HG02763 (cell line): ENCODE measurements around the gene OTOP1.
"Not testable (repeated sequence)": the region's sequence is repeated elsewhere in the genome, so short reads cannot be mapped to it uniquely, and the experiment has no call there.

ENCODE experiments used
- ATAC-seq: cut with Tn5 transposase; IDR thresholded peaks from one replicate; pipeline ENCODE4 v1.9.1; 2021; ENCODE audit warnings: mild to moderate bottlenecking, moderate library complexity; ENCODE audit not compliant: unreplicated experiment

OTOP1 gene, protein sequence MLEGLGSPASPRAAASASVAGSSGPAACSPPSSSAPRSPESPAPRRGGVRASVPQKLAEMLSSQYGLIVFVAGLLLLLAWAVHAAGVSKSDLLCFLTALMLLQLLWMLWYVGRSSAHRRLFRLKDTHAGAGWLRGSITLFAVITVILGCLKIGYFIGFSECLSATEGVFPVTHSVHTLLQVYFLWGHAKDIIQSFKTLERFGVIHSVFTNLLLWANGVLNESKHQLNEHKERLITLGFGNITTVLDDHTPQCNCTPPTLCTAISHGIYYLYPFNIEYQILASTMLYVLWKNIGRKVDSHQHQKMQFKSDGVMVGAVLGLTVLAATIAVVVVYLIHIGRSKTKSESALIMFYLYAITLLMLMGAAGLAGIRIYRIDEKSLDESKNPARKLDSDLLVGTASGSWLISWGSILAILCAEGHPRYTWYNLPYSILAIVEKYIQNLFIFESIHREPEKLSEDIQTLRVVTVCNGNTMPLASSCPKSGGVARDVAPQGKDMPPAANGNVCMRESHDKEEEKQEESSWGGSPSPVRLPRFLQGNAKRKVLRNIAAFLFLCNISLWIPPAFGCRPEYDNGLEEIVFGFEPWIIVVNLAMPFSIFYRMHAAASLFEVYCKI

DNA sequence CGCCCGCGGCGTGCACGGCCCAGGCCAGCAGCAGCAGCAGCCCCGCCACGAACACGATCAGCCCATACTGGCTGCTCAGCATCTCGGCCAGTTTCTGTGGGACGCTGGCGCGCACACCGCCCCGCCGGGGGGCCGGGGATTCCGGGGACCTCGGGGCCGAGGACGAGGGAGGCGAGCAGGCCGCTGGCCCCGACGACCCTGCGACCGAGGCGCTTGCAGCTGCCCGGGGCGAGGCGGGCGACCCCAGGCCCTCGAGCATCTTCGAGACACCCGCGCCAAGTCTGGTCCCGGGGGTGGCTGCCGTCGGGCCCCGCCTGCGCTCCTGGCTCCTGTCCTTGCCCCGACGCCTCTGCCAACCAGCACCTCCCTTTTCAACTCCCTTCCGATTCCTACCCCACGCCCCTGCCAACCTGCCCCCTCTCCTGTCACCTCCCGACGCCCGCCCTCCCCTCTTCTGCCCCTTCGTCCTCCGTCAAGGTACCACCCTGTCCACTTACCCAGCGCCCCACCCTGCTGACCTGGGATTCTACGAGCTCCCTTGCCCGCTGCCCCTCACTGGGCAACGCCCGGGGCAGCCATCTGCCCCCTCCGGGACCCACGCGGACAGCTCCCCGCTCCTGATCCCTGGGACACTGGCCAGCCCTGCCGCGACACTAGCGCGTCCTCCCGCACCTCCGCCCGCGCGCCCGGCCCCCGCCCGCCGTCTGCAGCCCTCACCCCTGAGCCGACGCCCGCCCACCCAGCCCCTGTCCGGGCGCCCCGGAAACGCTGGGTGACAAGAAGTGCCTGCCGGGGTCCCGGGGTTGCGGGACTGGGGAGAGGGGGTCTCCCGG, at the start of gene OTOP1:
TSS of gene OTOP1 (minus strand) at position 324 of the 833 bp plus-strand sequence. CDS start at position 259, 65 bp downstream.
- ATAC-seq, result no peak

DNA sequence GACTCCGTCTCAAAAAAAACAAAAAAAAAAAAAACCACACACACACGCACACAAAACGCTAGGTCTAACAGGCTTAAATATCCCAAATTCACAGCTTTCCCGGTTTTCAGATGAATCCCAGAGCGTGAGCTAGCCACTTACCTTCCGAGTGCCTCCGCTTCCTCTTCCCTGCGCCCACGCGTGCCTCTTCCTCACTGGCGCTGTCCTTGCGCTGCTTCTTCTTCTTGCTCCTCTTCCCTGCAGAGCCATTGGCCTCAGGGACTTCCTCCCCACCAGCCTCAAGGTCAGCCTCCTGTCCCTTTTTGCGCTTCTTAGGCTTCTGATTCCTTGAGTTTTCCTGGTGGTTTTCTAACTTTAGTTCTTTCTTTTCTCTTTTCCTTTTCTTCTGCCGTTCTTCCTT, 47.5 kb upstream of the OTOP1 start:
- ATAC-seq, result no peak

DNA sequence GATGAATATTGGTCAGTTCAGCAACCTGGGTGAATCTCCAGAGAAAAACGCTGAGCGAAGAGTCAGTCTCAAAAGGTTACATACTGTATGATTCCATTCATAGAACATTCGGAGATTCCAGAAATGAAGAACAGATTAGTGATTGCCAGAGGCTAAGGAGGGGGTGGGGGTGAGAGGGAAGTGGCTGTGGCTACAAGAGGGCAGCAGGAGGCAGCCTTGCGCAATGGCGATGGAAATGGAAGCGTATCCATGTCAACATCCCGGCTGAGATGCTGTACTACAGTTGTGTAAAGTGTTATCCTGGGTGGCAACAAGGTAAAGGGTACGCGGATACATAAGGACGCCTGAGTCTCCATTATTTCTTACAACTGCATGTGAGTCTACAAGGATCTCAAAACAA, 45.2 kb upstream of the OTOP1 start:
- ATAC-seq, result no peak

DNA sequence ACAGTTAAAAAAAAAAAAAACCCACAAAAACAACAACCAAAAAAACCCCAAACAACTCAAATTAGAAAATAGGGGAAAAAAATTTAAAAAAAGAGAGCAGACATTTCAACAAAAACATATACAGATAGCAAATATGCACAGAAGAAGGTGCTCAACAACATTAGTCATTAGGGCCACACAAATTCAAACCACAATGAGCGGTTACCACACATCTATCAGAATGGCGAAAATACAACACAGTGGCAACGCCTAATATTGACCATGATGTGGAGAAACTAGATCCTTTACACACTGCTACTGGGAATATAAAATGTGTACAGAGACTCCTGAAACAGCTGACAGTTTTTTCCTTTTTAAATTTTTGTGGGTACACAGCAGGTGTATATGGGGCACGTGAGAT, 43.8 kb upstream of the OTOP1 start:
- no peak for ATAC-seq

DNA sequence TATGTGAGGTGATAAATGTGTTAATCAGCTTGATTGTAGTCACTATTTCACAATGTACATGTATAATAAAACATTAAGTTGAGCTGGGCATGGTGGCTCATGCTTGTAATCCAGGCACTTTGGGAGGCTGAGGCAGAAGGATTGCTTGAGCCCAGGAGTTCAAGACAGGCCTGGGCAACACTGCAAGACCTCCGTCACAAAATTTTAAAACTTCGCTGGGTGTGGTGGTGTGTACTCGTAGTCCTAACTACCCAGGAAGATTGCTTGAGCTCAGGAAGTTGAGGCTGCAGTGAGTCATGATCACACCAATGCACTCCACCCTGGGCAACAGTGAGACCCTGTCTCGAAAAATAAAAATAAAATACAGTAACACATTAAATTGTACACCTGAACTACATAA, 43.1 kb upstream of the OTOP1 start:
- ATAC-seq, result no peak

DNA sequence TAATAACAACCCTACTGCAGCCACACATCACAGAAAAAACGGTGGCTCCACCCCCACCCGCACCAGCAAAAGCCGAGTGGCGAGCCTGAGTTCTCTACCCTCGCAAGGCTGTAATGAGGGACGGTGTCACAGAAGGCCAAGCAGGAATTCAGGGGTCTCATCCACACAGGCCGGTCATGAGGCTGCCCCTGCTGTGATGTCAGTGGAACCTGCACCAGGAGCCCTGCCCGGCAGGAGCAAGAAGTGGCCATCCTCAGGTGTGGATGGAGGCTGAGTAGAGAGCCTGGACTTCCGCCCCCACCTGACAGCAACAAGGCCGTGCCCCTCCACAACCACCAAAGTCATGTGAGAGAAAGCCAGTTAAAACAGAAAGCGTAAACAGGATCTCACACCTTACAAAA, 42.6 kb upstream of the OTOP1 start:
- no peak for ATAC-seq

DNA sequence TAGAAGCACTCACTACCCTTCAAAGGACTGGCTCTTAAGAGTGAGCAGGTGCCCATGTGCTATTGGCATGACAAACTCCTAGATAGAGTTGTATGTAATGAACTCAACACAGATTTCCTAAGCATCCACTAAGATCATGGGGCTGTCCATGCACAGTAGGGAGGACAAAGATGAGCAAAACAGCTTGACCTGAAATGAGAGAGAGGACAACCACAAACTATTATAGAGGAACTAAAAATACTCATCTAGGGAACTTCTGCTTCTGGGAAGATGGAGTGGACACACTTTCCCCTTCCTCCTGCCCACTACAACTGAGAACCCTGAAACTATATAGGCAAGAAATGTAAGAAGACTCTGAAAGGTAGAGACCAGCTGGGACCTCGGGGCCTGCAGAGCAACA, 42.0 kb upstream of the OTOP1 start:
- ATAC-seq, result no peak

DNA sequence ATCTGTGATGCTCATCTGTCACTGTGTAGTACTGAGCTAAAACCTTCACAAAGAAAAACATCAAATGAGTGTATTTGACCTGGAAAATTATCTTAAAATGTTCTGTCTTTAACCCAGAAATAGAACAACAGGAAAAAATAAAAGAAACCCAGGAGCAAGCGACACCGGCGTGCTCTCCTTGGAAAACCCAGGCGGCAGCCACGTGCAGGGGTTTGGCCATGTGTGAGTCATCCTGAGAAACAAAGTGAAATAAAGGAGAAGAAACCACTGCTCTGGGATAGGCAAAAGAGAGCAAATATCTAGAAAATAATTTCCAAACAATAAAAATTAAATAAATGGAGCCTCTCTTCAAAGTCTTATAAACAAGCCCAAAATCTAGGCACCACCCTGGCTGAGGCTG, 41.3 kb upstream of the OTOP1 start:
- ATAC-seq, result no peak

DNA sequence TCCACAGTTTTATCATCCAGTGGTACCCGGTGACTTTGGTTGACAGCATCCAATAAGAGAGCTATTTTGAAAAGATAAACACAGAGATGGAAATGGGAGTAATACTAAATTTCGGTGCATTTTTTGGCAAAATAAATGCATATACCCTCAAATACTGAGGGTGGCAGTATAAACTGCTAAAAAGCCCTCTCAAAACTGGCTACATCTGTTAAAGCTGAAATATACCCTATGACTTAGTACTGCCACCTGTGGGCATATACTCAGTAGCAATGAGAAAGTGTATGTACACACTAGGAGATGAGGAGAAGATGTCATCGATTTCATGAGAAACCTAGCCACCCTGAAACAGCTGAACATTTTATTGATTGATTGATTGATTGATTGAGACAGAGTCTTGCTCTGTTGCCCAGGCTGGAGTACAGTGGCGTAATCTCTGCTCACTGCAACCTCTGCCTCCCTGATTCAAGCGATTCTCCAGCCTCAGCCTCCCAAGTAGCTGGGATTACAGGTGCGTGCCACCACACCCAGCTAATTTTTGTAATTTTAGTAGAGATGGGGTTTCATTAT, 33.5 kb upstream of the OTOP1 start:
- ATAC-seq, result no peak

DNA sequence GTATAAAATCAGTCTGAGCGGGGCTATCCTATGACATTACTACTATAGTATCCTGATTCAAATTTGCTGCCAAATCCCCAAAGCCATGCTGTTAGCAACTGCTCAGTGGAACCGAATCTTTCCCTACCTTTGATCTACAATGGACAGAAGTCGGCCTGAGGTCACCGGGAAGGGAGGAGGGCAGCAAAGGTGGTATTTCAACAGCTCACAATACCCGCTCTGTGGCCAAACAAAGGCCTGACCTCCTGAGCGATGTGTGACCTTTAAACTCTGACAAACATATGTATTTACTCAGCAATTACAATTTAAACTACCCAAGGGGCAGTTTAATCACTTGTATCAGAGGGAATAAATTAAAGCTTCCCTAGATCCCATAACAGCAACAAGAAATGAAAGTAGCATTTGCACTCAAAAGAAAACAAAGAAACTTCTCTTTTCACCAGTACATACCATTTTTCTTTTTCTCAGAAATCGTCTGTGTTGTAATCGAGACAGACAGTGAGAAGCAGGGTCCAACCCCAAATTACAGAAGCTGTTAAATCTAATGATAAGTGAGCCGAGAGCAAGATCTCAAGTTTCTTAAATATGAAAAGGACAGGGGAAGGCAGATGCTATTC, 32.9 kb upstream of the OTOP1 start:
- no peak for ATAC-seq

DNA sequence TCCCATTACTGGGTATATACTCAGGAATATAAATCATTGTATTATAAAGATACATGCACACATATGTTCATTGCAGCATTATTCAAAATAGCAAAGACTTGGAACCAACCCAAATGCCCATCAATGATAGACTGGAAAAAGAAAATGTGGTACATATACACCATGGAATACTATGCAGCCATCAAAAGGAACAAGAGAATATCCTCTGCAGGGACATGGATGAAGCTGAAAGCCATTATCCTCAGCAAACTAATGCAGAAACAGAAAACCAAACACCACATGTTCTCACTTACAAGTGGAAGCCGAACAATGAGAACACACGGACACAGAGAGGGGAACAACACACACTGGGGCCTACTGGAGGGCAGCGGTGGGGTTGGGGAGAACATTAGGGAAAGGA, 31.0 kb upstream of the OTOP1 start:
- ATAC-seq, result not testable (repeated sequence)

DNA sequence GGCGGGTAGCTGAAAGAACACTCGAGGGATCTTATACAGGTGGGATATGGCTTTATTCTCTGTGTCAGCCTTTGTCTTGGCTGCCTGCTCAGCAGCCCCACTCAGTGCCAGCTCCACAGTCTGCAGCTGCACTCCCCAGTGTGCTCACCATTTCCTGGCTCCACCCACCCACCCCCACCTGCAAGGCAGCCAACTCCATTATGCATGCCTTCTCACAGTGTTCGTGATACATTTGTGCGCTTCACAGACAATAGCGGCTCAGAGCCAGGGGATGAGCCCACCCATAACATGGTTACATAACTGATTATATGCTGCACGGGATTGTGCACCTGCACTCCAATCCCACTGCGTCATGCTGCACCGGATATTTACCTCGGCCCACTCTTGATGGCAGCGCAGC, 30.1 kb upstream of the OTOP1 start:
- no peak for ATAC-seq

DNA sequence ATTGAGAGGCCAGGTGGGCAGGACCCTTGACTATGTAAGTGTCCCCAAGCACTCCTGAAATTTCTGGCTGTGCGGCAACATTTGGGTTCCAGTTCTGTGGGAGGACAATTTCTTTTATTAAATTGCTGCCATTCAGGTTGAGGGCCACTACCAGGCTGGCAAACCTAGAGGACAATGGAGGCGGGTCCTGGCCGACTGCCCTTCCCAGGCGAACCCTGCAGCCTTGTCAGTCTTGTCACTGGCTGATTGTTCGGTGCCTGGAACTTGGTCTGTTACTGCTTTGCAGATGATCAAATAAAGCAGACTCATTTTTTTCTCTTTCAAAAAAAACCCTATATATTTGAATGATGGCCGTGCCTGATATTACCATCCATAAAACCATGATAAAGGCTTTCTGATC, 27.9 kb upstream of the OTOP1 start:
- ATAC-seq, result no peak

DNA sequence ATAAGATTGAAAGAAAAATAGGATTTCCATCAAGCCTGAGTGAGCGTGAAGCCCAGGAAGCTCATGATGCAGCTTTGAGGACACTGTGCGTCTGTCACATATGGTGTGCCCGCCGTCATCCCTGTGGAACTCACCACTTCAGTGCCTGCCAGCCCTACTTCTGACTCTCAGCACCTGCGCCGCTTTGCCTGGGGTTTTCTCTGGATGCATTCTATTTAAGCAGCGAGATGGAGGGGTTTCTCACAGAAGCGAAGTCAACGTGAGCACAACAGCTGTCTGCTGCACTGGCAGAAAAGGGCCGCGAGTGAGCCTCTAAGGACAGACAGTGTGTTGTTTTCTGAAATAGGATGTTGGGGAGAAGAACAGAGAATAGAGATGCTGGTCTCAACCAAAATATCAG, 27.5 kb upstream of the OTOP1 start:
- no peak for ATAC-seq

DNA sequence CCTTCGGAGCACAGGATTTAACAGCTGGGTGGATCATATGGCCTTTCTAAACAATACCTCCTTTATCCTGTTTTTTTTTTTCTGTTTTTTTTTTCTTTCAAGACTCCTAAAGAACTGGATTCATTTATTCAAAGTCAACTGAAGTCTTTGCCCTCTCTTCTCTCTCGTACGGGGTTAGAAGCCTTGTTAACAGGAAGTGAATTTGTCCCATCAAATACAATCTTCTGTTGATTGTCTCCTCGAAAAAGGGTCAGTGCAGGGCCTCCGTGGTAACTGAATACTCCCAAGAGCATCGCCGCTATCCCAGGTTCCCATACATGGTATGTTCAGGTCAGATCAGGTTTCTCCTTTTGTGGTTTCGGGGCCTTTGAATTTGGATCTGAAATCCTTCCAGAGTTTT, 23.1 kb upstream of the OTOP1 start:
- no peak for ATAC-seq

DNA sequence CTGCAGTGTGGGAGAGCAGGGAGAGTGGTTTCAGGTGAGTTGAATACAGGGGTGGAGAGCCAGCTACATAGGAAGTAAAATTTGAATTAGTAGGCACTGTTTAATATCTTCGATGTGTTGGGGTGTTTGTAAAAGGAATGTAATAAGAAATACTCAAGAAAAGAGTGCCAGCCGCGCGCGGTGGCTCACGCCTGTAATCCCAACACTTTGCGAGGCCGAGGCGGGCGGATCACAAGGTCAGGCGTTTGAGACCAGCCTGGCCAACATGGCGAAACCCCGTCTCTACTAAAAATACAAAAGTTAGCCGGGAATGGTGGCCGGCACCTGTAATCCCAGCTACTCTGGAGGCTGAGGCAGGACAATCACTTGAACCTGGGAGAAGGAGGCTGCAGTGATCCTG, 22.6 kb upstream of the OTOP1 start:
- not testable (repeated sequence) for ATAC-seq

DNA sequence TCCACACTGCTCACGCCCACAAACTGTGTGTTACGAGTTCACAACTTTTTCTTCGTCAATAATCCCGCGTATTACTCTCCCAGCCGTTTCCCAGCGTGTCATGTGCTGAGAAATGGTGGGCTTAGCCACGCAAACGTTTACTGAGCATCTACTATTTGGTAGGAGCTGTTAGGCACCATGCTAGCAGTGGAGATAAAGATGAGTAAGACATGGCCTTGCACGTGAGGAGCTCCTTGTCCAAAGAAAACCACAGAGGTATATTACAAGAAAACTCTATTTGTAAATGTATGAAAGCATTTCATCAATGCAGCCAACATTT, 22.1 kb upstream of the OTOP1 start:
- no peak for ATAC-seq

DNA sequence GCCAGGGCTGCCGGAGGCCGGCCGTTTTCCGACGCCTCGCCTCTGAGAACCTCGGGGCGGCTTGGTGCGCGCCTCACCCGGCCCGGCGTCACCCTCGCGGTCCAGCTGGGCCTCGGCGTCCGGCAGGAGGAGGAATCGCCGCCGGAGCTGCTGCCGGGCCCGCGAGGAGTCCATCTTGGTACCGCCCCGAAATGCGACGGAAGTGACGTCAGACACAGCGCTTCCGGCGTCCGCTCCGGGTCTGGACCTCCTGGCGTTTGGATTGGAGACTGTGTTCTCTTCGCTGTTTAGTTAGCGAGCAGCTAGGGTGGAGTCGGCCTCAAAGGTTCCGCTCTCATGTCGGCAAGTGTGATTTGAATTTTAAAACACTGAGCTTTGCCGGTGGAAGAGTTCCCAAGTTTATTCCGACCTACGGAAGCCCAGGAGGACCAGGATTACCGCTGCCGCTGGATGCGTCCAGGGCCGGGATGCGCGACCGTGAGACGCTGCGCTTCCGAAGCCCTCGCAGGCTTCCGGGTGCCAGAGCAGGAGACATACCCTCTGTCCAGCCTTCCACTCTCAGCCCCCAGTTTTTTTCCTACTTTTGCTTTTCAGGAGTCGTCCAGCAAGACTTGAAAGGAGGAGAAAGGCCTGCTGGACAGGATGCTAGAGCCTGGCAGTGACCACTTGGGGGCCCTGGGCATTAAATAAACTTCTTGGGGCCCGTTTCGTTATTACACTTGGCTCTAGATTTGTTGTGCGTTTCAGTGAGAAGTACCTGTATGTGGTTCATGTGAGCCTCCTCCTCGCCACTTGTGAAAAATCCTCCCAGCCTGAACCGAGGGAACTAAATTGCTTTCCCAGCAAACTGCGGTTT, 21.5 kb upstream of the OTOP1 start, which contains the start of gene TMEM128:
TSS of gene TMEM128 (minus strand) at position 195 of the 856 bp plus-strand sequence. CDS start at position 174, 21 bp downstream.
- ATAC-seq, result peak; percentile 96

DNA sequence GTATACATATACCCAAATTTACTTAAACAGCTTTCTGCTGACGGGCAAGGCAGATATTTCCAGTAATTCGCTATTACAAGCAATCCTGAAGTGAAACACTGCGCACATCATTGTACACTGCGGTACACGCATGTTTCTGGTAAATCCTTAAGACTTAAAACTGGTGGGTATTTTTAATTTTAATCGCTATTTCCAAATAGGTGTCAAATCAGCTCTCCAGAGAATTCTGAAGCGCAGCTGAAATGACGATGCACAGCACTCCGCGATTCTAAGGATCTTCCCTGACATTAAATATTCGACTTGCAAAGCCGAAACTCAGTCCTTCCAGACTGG, 20.9 kb upstream of the OTOP1 start:
- no peak for ATAC-seq

DNA sequence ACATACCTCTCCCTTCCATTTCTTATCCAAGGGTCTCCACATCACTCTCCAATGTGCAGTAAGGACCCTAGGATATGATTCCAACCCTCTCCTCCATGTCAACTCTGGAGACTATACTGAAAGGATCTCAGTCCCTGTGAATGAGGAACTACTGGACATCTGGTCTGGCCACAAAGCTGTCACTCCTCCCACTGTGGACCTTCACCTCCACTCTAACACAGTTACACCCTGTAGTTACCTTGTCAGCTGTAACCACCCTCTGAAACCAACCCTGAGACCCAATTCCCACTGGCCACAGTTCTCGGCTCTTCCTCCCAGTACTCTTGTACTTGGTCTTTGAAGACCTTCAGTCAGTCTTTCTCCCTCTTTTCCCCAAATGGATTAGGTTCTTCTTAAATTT, 18.4 kb upstream of the OTOP1 start:
- ATAC-seq, result no peak
